CMK (cell line): ENCODE measurements around the gene DLX3.

ENCODE experiments used
- DNase-seq: peaks from one replicate; pipeline ENCODE4 v3.0.0-alpha.2; 2010; ENCODE audit warnings: low read depth

The DLX3 gene

GRCh38 chr17:49992191-49992932, 2.7 kb downstream of the DLX3 start:
- DNase-seq, result no peak

DNA sequence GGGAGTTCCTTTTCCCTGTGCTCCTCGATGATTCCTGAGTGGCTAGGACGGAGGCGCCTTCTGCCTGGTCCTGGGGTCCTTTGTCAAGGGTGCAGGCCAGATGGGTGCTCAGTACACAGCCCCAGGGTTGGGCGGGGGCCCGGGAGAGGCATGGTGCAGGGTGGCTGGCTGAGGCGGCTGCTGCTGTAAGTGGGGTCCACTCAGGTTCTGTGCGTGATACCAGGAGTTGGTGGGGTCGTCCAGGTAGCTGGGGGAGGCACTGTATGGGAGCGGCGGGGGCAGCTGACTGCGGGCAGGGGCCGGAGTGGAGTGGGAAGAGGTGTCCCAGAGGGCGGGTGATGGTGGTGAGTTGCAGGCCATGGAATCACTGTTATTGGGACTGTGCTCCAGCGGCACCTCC, 3.6 kb downstream of the DLX3 start:
- DNase-seq, result no peak

DNA sequence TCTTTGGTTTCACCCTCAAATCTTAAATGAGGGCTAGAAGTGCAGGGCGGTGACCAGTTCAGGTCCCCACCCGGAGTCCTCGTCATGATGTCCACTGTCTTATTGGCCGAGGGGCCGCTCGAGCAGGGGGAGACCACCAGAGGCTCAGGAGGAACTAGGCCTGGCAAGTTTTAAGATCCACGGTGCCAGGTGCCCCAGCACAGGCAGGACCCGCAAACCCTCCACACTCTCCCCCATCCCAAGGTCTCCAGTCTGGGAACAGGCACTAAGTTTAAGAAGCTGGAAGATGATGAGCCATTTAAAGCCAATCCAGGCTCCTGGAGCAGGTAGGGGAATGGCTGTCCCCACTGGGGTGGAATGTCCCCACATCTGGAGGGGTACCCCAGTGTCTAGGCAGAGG, 4.1 kb downstream of the DLX3 start:
- no peak for DNase-seq

GRCh38 chr17:49990331-49990730, 4.7 kb downstream of the DLX3 start:
- no peak for DNase-seq

DNA sequence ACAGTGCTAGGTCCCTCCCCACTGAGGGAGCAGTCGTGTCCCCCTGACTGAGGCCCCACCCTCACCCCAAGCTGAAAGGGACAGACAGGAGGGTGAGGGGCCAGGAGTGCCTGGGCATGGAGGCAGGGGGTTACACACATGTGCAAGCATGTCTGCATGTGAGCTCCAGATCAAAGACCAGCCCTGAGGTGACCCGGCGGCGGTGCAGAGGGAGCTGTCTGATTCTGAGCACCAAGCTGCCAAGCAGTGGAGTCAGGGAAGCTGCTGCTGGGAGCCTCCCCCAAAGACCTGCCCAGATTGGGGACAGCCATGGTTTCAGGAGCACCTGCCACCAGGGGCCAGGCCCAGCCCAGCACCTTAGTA, 5.5 kb downstream of the DLX3 start:
- no peak for DNase-seq

DNA sequence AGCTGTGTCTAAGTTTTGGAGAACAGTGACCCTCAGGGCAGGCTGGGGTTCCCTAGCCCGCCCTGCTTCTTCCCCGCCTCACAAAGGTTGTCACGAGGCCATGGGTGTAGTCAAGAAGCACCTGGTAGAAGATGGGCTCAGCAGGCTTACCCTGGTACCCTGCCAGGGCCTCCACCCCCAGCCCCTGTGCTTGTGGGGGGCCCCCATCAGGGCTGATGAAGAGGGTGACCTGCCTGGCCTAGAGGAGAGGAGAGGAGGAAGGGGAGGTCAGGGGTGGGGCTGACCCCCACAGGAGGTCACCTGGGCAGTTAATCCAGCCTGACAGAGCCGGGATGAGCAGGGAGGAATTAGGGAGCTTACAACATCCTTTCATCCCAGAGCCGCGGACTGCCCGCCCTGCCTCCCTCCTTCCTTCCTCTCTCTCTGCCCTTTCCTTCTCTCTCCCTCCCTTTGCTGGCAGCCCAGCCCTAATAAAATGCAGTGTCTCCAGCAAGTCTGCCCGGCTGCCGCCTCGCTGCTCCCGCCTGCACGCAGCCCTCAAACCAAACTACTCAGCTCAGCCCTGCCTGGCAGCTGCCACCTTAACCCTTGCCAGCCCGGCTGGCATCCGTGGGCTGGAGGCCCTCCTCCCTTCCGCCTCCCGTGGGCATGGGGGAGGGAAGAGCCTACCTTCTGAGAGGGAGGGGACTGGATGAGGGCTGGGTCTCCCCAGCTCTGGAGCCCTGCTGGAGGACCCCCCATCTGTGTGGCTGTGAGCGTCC, 7.2 kb downstream of the DLX3 start:
- DNase-seq, result no peak

DNA sequence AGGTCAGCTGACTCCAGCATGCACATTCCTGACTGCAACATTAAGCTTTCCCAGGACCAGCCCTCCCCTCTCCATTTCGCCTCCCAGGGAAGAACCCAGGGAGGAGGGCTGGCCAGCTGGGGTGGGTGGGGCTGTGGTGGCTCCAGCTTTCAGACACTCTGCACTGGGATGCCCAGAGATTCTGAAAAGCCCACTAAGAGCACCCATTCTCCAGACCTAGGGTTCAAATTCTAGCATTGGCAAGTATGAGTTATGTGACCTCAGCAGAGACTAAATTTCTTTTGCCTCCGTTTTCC, 7.8 kb downstream of the DLX3 start:
- DNase-seq, result no peak

GRCh38 chr17:49986396-49987289, 8.4 kb downstream of the DLX3 start:
- no peak for DNase-seq

DNA sequence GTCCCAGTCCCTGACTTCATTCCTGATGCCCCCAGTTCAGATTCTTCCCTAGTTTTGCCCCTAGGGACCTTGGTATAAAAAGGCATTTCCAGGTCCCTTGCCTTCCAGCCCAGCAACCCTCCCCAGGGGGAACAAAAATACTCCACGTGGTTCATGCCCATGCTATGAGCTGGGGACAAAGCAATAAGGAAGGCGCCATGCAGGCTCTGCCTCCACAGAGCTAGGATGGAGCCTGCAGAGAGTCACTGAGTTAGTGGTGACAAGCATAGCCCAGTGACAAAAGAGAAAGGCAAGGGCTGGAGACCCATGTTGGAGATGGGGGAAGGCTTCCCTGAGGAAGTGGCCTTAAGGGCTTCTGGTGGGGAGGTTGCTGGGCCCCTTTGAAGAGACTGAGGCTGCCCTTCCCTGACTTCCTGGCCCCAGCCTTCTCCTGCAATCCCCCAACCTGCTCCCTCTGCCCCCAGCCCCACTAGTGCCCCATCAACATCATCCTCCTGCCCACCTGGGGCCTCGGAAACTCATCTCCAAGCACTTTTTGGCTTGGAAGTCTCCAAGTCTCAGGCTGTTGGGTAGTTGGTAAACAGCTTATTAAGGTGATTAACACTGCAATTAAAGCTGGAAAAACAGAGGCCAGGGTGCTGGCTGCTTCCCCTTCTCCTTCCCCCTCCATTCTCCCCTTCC, 9.6 kb downstream of the DLX3 start:
- DNase-seq, result no peak

GRCh38 chr17:49984776-49985175, 10.2 kb downstream of the DLX3 start:
- DNase-seq, result no peak

- no peak for DNase-seq
Observed at GRCh38 chr17:49984283-49984682, 10.7 kb downstream of the DLX3 start.

DNA sequence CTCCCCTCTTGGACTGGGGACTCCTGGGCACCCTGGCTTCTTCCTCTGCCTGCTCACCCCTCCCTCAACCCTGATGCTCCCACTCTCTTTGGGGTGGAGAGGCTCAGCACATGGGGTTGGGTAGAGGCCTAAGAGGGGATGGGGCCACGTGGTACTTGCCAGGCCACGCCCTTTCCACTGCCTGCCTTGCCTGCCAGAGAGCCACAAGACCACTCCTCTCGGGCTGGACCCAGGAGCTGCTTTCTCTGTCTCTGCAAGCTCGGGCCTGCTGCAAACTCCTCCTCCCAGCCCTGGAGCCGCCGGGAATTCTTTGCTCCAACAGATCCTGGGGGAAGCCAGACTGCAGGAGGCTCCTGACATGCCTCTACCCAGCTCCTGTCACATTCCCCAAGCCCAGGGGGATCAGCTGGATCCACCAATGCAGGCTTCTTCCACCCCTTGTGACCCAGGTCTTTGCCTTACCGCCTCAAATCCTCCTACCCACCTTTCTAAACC, 14.3 kb downstream of the DLX3 start:
- DNase-seq, result no peak

GRCh38 chr17:49979748-49980479, 15.1 kb downstream of the DLX3 start:
- DNase-seq, result no peak

DNA sequence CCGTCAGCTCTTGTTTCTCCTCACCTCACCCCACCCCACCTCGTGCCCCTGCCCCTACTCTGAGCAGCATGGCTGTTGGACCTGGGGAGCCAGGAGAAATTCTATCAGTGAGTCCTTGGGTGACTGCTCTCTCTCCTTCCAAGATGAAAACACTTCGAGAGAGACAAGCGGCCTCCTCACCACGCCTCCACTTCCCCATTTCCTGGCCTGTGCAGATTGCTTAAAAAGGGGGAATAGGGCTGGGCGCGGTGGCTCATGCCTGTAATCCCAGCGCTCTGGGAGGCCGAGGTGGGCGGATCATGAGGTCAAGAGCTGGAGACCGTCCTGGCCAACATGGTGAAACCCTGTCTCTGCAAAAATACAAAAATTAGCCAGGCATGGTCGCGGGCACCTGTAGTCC, 16.5 kb downstream of the DLX3 start:
- no peak for DNase-seq

DNA sequence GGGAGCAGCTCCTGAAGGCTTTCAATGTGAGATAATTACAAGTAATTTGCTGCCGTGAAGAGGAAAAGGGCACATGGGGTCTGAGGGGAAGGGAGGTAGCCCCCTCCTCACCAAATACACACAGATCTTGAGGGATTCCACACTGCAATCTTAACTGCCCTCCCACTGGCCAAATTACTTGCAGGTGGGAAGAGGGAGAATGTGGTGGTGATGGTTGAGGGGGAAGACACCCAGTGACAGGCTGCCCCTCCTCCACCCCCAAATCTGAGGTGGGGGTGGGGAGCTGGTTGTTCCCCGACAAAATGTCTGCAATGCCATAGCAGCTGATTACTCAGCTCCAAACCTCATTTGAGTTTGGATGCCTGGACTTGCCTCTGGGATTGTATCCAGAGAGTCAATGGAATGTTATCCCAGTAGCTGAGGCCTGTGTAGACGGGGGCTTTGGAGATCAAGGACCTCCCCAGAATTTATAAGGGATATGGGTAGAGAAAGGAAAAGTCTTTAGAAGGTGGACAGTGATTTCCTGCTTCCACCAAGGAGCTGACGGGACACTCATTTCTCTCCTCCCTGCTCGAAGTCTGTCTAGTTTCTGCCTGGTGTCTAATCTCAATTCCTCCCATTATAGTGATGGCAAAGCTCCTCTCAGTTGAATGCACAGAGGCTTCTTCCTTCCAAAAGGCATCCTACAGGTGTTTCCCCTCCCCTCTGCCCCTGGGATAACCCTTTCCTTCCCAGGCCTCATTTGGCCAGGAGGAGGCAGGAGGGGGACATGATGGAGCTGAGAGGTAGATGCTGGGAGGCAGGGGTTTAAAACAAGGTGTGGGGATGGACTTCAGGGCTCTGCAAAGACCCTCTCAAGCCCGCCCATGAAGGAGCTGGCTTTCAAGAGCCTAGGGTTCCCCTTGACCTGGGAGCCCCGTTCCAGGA, 17.3 kb downstream of the DLX3 start:
- DNase-seq, result no peak

DNA sequence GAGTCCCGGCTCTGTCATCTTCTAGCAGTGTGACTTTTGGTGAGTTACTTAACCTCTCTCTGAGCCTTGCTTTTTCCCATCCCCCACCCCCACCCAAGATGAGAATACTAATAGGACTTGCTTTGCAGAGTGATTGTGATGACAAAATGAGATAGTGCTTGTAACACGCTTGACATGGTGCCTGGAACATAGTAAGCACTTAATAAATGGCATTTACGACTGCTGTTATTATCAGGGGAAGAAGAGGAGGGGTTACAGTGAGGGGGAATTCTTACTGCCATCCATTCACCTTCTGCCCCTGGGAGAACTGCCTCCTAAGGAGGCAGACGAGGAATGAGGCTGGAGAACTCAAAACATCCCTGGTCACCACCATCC, 18.2 kb downstream of the DLX3 start:
- no peak for DNase-seq

- no peak for DNase-seq
Observed at GRCh38 chr17:49976163-49976827, 18.7 kb downstream of the DLX3 start.

DNA sequence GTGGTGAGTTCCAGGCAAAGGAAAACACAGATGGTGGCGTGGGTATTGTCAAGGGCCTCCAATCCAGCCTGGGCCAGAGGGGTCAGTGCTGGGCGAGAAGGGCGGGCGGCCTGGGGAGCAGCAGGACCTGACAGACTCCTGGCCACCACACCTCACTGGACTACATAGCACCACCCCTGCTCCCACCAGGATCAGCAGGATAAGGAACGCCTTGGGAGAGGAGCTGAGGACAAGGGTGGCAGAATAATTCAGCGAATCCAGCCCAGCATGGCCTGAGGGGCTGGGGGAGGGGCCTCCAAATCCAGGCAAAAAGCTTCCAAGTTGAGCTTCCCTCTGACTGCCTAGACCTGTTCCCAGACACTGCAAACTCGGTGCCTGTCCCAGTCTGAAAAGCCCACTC, 19.5 kb downstream of the DLX3 start:
- DNase-seq, result no peak

DNA sequence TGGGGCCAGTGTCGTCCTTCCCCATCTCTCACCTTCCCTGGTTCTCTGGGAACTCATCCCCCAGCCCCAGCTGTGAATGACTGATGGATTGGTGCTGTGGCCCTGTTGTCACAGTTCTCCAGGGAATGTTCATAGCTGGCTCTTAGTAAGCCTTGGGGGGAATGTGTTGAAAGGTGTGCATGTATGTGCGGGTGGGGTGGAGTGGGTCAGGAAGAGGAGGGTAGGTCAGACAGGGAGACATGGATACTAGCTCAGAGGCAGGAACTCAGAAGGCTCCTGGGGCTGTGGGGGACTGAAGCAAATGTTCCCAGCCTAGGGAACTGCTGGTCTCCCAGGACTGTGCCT, 21.8 kb downstream of the DLX3 start:
- no peak for DNase-seq
